NOMO-1 (cell line): Measurements from ENCODE around the gene UBE2G1.
"Not testable (repeated sequence)": the region's sequence is repeated elsewhere in the genome, so short reads cannot be mapped to it uniquely, and the experiment has no call there.

Source experiments
- DNase-seq, 2 experiments: peaks; one replicate each; lab custom pipeline; 2025; ENCODE audit not compliant: unreplicated experiment in 2 of 2; lab: John Stamatoyannopoulos, UW

UBE2G1 gene

GRCh38 chr17:4375796-4376440 is 9.4 kb upstream of the UBE2G1 start:
- DNase-seq: not testable (repeated sequence)

GRCh38 chr17:4375039-4375748 is 8.7 kb upstream of the UBE2G1 start:
- DNase-seq: no peak

GRCh38 chr17:4369557-4370230 is 3.2 kb upstream of the UBE2G1 start:
- no peak for DNase-seq

GRCh38 chr17:4368341-4368740 is 1.9 kb upstream of the UBE2G1 start:
- DNase-seq: no peak

- not testable (repeated sequence) for DNase-seq
Observed at GRCh38 chr17:4367177-4367576, 702 bp upstream of the UBE2G1 start.

- DNase-seq: peak in 1 of 2 experiments; percentile 56
Observed at GRCh38 chr17:4365628-4366326, 698 bp downstream of the UBE2G1 start.

- DNase-seq: peak; percentile 90 to 93
Observed at GRCh38 chr17:4365103-4365627, 1.3 kb downstream of the UBE2G1 start.

GRCh38 chr17:4364622-4365041 is 1.8 kb downstream of the UBE2G1 start:
- no peak for DNase-seq

GRCh38 chr17:4362141-4362540 is 4.3 kb downstream of the UBE2G1 start:
- DNase-seq: no peak

GRCh38 chr17:4358154-4358553 is 8.3 kb downstream of the UBE2G1 start:
- DNase-seq: no peak

- no peak for DNase-seq
Observed at GRCh38 chr17:4357671-4358070, 8.8 kb downstream of the UBE2G1 start.

GRCh38 chr17:4357030-4357628 is 9.3 kb downstream of the UBE2G1 start:
- no peak for DNase-seq

GRCh38 chr17:4354862-4355514 is 11.5 kb downstream of the UBE2G1 start:
- DNase-seq: no peak

GRCh38 chr17:4354206-4354605 is 12.3 kb downstream of the UBE2G1 start:
- no peak for DNase-seq

GRCh38 chr17:4350214-4350613 is 16.3 kb downstream of the UBE2G1 start:
- not testable (repeated sequence) for DNase-seq

- peak in 1 of 2 experiments; percentile 56 for DNase-seq
Observed at GRCh38 chr17:4345581-4346252, 20.8 kb downstream of the UBE2G1 start.

- no peak for DNase-seq
Observed at GRCh38 chr17:4344926-4345325, 21.5 kb downstream of the UBE2G1 start.

GRCh38 chr17:4342535-4342934 is 23.9 kb downstream of the UBE2G1 start:
- no peak for DNase-seq

- DNase-seq: no peak
Observed at GRCh38 chr17:4341616-4341977, 24.9 kb downstream of the UBE2G1 start.
